ENCODE results near the gene GCNA.
"Not testable (repeated sequence)": the region's sequence is repeated elsewhere in the genome, so short reads cannot be mapped to it uniquely, and the experiment has no call there.

Gene GCNA

DNA sequence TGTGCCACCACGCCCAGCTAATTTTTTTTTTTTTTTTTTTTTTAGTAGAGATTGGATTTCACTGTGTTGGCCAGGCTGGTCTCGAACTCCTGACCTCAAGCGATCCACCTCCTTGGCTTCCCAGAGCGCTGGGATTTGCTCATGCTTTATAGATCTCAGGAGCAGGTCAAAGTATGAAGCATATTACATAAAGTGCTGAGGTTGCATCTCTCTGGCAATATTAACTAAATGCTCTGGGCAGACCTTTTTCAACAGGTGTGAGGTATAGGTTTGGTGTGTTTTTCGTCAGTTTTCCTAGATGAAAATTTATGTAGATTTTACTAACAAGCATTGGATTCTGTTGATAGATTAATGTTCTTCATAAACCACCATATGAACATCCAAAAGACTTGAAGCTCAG lies 19.3 kb upstream of the GCNA start:
- no peak for DNase-seq (ENCODE audit: low read depth)

DNA sequence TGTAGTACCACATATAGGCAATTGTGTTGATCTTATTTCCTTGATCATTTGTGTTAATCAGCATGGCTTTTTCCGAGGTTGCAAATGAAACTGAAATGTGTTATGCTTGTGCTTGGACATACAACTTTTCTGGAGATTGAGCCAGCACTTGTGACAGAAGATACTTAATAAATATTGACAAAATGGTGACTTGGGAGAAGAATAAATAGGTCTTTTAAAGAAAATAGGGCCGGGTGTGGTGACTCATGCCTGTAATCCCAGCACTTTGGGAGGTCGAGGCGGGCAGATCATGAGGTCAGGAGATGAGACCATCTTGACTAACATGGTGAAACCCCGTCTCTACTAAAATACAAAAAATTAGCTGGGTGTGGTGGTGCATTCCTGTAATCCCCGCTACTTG lies 18.5 kb upstream of the GCNA start:
- not testable (repeated sequence) for DNase-seq (ENCODE audit: low read depth)

GRCh38 chrX:71563921-71564320 lies 14.3 kb upstream of the GCNA start:
- DNase-seq (ENCODE audit: low read depth) = no peak

DNA sequence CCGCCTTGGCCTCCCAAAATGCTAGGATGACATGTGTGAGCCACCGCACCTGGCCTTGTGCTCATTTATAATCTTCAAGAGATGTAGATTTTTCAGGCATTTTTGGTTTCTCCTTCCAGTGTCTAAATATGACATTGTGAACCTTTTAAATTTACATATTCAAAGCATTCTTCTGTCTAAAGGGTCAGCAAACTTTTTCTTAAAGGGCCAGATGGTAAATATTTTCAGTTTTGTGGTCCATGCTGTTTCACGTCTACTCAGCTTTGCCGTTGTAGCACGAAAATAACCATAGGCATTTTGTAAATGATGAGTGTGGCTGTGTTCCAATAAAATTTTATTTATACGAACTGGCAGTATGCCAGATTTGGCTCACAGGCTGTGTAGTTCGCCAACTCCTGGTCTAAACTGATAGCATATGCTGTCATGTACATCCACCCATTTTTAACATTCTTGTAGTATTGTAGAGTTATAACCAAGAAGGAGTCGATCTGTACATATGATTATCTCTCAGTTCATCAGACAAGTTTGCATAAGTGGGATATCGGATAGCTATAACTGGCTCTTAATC lies 12.7 kb upstream of the GCNA start:
- no peak for DNase-seq (ENCODE audit: low read depth)

DNA sequence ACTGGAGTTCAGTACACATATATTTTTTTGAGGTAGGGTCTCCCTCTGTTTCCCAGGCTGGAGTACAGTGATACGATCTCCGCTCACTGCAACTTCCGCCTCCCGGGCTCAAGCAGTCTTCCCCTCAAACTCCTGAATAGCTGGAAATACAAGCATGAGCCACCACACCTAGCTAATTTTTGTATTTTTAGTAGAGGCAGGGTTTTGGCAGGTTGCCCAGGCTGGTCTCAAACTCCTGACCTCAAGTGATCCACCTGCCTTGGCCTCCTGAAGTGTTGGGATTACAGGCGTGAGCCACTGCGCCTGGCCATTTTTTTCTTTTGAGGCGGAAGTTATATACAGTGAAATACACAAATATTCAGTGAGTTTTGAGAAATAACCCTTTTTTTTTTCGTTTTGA lies 6.8 kb upstream of the GCNA start:
- DNase-seq (ENCODE audit: low read depth) = not testable (repeated sequence)

DNA sequence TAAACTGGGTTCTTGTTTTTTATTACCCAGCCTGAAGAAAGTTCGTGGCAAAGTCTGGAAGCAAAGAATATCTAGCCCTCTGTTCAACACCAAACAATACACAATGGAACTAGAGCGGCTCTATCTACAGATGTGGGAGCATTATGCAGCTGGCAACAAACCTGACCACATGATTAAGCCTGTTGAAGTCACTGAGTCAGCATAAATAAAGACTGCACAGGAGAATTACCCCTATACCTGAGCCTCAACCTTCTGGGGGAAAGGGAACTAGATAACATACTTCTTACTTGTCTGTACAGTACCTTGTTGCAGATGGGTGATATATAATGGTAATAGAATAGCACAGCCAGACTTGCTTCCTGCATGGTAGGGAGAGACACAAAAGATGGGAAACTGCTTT lies 4.6 kb upstream of the GCNA start:
- DNase-seq (ENCODE audit: low read depth) = no peak

DNA sequence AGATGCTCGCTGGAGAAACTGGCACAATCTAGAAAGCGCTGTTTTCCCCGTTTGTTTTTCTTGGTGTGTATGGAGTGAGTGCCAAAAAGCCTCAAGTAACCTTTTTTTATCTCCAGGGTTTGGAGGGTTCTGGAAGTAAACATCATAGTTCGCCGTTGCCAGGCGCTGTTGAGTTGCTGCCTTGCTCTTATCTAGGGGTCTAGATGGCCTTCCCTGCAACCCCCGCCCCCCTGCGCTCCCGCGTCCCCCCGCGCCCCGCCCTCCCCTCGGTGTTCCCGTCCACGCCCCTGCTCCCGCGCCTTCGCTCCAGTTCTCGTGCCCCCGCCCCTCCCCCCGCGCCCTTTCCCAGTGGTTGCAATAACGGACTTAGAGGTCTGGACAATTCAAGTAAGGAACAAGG lies 555 bp upstream of the GCNA start:
- DNase-seq (ENCODE audit: low read depth) = no peak

GRCh38 chrX:71579136-71579989 lies 1.1 kb downstream of the GCNA start:
- DNase-seq (ENCODE audit: low read depth) = no peak

GRCh38 chrX:71579990-71580380 lies 1.7 kb downstream of the GCNA start:
- no peak for DNase-seq (ENCODE audit: low read depth)

- DNase-seq (ENCODE audit: low read depth) = no peak
Measured at GRCh38 chrX:71581210-71581609, 3.0 kb downstream of the GCNA start.

GRCh38 chrX:71586929-71587328 lies 8.7 kb downstream of the GCNA start:
- no peak for DNase-seq (ENCODE audit: low read depth)

GRCh38 chrX:71593210-71593609 lies 15.0 kb downstream of the GCNA start:
- not testable (repeated sequence) for DNase-seq (ENCODE audit: low read depth)

DNA sequence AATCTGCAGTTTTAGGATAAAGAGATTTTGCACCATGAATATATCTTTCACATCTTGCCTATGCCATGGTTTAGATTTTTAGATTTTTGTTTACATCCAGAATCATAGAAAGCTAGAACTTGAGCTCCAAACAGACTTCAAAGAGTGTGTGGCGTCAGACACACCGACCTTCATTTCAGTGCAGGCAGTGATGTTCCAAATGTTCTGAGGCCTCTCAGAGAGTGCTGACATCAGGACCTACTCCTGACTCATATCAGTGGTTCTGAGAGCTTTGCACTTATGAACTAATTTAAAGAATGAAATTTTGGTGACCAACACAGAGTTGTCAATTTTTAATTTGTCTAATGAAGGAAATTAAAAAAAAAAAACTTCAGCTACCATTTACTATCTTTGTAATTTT lies 21.7 kb downstream of the GCNA start:
- DNase-seq (ENCODE audit: low read depth) = no peak

GRCh38 chrX:71603618-71604017 lies 25.4 kb downstream of the GCNA start:
- no peak for DNase-seq (ENCODE audit: low read depth)

DNA sequence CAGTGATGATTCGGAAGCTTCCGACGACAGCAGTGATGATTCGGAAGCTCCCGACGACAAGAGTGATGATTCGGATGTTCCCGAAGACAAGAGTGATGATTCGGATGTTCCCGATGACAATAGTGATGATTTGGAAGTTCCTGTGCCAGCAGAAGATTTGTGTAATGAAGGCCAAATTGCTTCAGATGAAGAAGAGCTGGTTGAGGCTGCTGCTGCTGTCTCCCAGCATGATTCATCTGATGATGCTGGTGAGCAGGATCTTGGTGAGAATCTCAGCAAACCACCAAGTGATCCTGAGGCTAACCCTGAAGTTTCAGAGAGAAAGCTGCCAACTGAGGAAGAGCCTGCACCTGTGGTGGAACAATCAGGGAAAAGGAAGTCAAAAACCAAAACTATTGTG lies 25.9 kb downstream of the GCNA start:
- no peak for DNase-seq (ENCODE audit: low read depth)

DNA sequence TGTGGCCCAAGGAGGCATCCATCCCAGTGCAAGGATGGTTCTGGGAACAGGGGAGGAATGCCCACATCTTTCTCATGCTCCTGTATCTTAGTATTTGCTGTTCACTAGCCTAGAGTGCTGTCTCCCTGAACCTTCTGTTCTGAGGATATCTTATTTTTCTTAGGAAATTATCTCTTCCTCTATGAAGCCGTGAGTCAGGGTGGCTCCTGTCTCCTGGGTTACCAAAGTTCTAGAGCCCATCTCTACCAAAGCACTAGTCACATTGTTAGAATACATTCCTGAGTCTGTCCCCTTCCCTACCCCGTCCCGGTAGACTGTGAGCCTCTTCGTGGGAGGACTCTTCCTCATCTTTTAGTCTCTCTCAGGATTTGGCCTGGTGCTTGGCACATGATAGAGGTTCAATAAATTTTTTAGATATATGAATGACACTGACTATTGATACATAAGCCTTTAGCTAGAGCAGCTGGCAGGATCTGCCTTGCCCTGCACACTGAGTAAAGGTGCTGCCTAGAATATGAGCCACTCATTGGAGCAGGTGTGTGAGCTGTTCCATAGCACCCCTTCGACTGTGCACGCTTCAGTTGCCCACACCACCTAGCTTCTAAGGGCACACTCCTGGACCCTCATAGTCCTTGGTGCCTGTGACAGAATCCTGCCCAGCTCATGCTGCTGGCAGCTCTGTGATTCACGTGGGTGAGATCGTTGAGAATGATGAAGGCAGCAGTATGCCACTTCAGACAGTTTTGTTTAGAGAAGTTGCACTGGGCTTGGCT lies 26.7 kb downstream of the GCNA start:
- DNase-seq (ENCODE audit: low read depth) = no peak

GRCh38 chrX:71606536-71607216 lies 28.4 kb downstream of the GCNA start:
- DNase-seq (ENCODE audit: low read depth) = no peak

- DNase-seq (ENCODE audit: low read depth) = no peak
Measured at GRCh38 chrX:71607488-71607887, 29.3 kb downstream of the GCNA start.

DNA sequence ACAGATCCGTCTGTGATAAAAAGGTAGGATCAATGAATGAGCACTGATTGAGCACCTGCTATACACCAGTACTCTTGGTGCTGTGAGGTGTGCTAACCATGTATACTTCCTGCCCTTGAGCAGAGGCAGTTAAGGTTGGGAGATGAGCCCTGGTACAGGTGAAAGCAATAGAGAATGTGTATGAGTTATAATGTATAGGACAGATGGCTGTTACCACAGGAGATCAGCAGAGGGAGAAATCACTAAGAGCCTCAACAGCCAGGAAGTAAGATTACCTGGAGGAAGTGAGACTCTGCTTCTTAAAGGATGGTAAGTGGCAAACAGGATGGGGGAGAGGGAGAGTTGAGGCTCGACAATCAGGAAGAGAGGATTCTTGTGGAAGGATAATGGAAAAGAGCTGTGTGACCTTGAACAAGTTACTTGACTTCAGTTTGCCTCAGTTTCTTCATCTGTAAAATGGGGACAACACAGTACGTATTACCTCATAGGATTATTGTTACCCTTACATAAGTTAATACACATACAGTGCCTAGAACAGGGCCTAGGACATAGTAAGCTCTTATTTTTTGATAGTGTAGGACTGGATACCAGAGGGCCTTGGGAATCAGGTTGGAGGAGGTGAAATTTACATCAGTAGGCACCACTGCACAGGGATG lies 31.0 kb downstream of the GCNA start:
- no peak for DNase-seq (ENCODE audit: low read depth)

- not testable (repeated sequence) for DNase-seq (ENCODE audit: low read depth)
Measured at GRCh38 chrX:71611736-71612135, 33.5 kb downstream of the GCNA start.

GRCh38 chrX:71612256-71612655 lies 34.0 kb downstream of the GCNA start:
- DNase-seq (ENCODE audit: low read depth) = no peak

DNA sequence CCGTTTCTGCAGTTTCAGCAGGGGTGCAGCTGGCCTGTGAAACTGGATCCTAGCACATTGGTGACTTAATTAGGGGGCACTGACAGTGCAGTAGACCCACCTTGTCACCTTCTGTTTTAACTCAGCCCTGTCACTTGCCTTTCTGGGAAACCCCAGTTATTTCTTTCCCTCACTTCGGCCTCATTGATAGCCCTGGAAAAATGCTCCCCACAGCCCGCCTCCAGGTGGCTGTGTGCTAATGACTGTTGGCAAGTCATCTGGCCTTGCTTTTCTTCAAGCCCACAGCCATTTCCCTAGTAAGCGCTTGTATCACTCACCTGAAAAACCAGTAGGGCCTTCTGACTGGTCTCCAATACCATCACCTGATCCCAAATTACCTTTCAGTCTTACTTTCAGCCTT lies 36.8 kb downstream of the GCNA start:
- no peak for DNase-seq (ENCODE audit: low read depth)
